Endothelial cell of umbilical vein (primary cell): ENCODE data around the gene MARCHF9. TPM values are rescaled to one million over a fixed set of nuclear protein-coding genes. Genes with fewer than 3 reads are reported as not detected.

Source experiments
- BruUV-seq: library from RNA; stranded (reverse); fragments of 400-500 nt; replicated peaks from 2 replicates; lab custom pipeline; 2021; lab: Mats Ljungman, UMichigan
- CTCF ChIA-PET: fragments of 300-600, 350-600 bp; sonication (Branson Sonifier 250); formaldehyde crosslinking; loops from one replicate; lab custom pipeline; 2021; ENCODE audit warnings: antibody characterized with exemption, inconsistent platforms; lab: Charles Lee
- POLR2A ChIA-PET: fragments of 300-600, 350-600 bp; sonication (Branson Sonifier 250); formaldehyde crosslinking; loops from one replicate; lab custom pipeline; 2021; ENCODE audit warnings: antibody characterized with exemption, inconsistent platforms; lab: Charles Lee
- DNase-seq: peaks from one replicate; pipeline ENCODE4 v3.0.0-alpha.2; 2011; ENCODE audit warnings: low read depth, low spot score
- FAIRE-seq: peaks from 2 replicates; lab custom pipeline; 2011; peaks lifted over from hg19 to GRCh38; lab: Jason Lieb, UNC
- H2AFZ ChIP-seq: 2 replicates; pipeline ENCODE4 v1.6.0; 2012; ENCODE audit warnings: low read depth, low read length, control low read depth, inconsistent platforms
- H3K27ac ChIP-seq: 2 replicates; pipeline ENCODE4 v1.5.1; 2011; ENCODE audit warnings: low read depth, mild to moderate bottlenecking, control low read depth, low read length, moderate library complexity; ENCODE audit not compliant: insufficient read depth
- H3K27me3 ChIP-seq, 2 experiments: 2 replicates each; pipeline versions ENCODE4 v1.6.0 to v1.6.1; 2011; ENCODE audit warnings: low read length in 2 of 2, mixed read lengths in 1 of 2; ENCODE audit not compliant: control insufficient read depth in 2 of 2, insufficient read depth in 2 of 2
- H3K36me3 ChIP-seq, 2 experiments: 2 replicates in 1 of 2; 3 replicates in 1 of 2; pipeline ENCODE4 v1.5.1; 2011; ENCODE audit warnings: low read length in 2 of 2, mild to moderate bottlenecking in 1 of 2, moderate library complexity in 1 of 2; ENCODE audit not compliant: control insufficient read depth in 2 of 2, insufficient read depth in 2 of 2; ENCODE audit errors: extremely low read depth in 1 of 2
- H3K4me1 ChIP-seq: 3 replicates; pipeline ENCODE4 v1.5.1; 2011; ENCODE audit warnings: mild to moderate bottlenecking, low read length; ENCODE audit not compliant: control insufficient read depth, insufficient read depth; ENCODE audit errors: extremely low read depth
- H3K4me2 ChIP-seq: 2 replicates; pipeline ENCODE4 v1.6.1; 2011; ENCODE audit warnings: low read length, control low read depth, mixed read lengths; ENCODE audit not compliant: insufficient read depth
- H3K4me3 ChIP-seq, 3 experiments: fragments of 200-600 bp in 1 of 3; sonication (generic), shearing (Covaris generic) in 1 of 3; replicated peaks in 1 of 3; 2 replicates each; pipeline ENCODE4 v1.5.1; 2011 to 2016; ENCODE audit warnings: control low read depth in 3 of 3, low read length in 3 of 3, mild to moderate bottlenecking in 2 of 3, inconsistent platforms in 1 of 3, low read depth in 1 of 3, moderate library complexity in 1 of 3; ENCODE audit not compliant: insufficient read depth in 1 of 3
- H3K79me2 ChIP-seq: 2 replicates; pipeline ENCODE4 v1.6.0; 2012; ENCODE audit warnings: low read length, inconsistent platforms; ENCODE audit not compliant: control insufficient read depth, insufficient read depth
- H3K9ac ChIP-seq: replicated peaks from 2 replicates; pipeline ENCODE3; 2011; ENCODE audit warnings: low read length, control low read depth; ENCODE audit not compliant: insufficient read depth; ENCODE audit errors: extremely low read depth
- H3K9me1 ChIP-seq: replicated peaks from 3 replicates; pipeline ENCODE4 v1.6.0; 2011; ENCODE audit warnings: mild to moderate bottlenecking, low read length; ENCODE audit not compliant: control insufficient read depth, insufficient read depth; ENCODE audit errors: extremely low read depth
- H3K9me3 ChIP-seq: replicated peaks from 2 replicates; pipeline ENCODE4 v1.5.1; 2012; ENCODE audit warnings: low read length, inconsistent platforms; ENCODE audit not compliant: control insufficient read depth, insufficient read depth
- H4K20me1 ChIP-seq: replicated peaks from 2 replicates; pipeline ENCODE3; 2011; ENCODE audit warnings: mild to moderate bottlenecking, low read length; ENCODE audit not compliant: control insufficient read depth, insufficient read depth; ENCODE audit errors: extremely low read depth
- JUN ChIP-seq: IDR thresholded peaks from 2 replicates; pipeline ENCODE4 v1.6.1; 2011; ENCODE audit warnings: borderline replicate concordance, low read depth; ENCODE audit not compliant: insufficient read length, insufficient read depth
- MYC ChIP-seq: IDR thresholded peaks from one replicate; pipeline ENCODE4 v1.6.1; 2011; ENCODE audit warnings: mild to moderate bottlenecking, low read depth, low read length
- POLR2A ChIP-seq: IDR thresholded peaks from 2 replicates; pipeline ENCODE4 v1.6.1; 2012; ENCODE audit warnings: low read depth, mild to moderate bottlenecking, control low read depth, low read length
- POLR2AphosphoS5 ChIP-seq: IDR thresholded peaks from 2 replicates; pipeline ENCODE4 v1.6.1; 2012; ENCODE audit warnings: low read depth, mild to moderate bottlenecking, control low read depth, low read length, moderate library complexity; ENCODE audit not compliant: insufficient read depth
- dilution Hi-C: fragments of 300-500 bp; cut with MboI; formaldehyde crosslinking; loops from one replicate; pipeline ENCODE4 v1.15.0; 2019; ENCODE audit warnings: low sequenced_read_pairs; ENCODE audit not compliant: extremely low pct_ligation_motif_present
- intact Hi-C: fragments of 100-400 bp; cut with micrococcal nuclease; formaldehyde crosslinking; loops from one replicate; pipeline ENCODE4 v1.10.0; 2022
- polyA plus RNA-seq, 4 experiments: library from polyadenylated mRNA; depleted of rRNA in 3 of 4; stranded (reverse) in 3 of 4; unstranded in 1 of 4; fragments of >200 nt; gene quantifications; 2 replicates each; pipeline versions ENCODE4 v1.2.1 to v1.2.3, GENCODE V29; 2011 to 2012; ENCODE audit warnings: missing spikeins in 1 of 4
- total RNA-seq: library from RNA; stranded (reverse); gene quantifications from 2 replicates; pipeline ENCODE4 v1.2.3, GENCODE V29; 2021
- TF ChIP-seq, protein P1 (sequence below), 2 donors: IDR thresholded peaks; 1 replicate in 1 of 2; 2 replicates in 1 of 2; pipeline ENCODE4 v1.5.1; 2011; ENCODE audit warnings: low read length in 2 of 2, mild to moderate bottlenecking in 2 of 2, moderate library complexity in 2 of 2, control low read depth in 1 of 2, inconsistent platforms in 1 of 2, low read depth in 1 of 2; ENCODE audit not compliant: insufficient read depth in 1 of 2; ENCODE audit errors: extremely low read depth in 1 of 2
- TF ChIP-seq, protein P2 (sequence below): IDR thresholded peaks from 2 replicates; pipeline ENCODE4 v1.6.1; 2011; ENCODE audit not compliant: insufficient read depth, insufficient read length

The MARCHF9 gene
- total and polyA plus RNA-seq, 2 donors (not counting 3 experiments of a cell fraction or from before 2014, with no cell fraction given): 4.6 to 4.8 TPM

DNA sequence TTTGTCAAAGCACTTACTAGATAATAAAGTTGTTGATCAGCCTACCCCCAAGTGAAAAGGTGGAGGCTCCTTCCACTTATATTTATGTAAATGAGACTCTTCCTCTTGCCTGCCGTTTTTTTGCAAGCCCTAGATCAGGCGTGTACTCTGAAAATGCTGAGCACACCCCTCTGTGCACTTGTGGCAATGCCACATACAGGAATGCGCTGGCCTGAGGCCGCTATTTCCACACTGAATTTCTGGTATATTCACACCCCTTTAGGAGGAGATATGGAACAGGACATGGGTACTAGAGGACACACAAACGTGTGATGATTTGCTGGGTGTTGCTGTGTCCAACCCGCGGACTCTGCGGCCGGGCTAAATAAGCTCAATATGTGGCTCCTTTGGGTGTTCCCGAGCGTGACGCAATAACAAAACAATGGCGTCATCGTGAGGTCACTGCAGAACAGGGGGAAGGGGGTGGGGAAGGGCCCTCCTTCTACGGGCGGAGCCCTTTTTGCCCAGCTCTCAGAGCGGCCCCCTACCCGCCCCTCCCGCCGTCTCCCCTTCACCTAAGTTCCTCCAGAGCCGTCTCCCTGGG lies 10.6 kb upstream of the MARCHF9 start:
- Histone ChIP-seq H3K27ac (peak overlapping the region; percentile 68), H3K4me1 (peaks cover 10% of the 10 kb centered on the region), H3K9me1 (no peaks in the 10 kb centered on the region), H3K4me3 (peak overlapping the region; percentile 44 to 88 (median 75)), H3K9me3 (no peaks in the 10 kb centered on the region), H4K20me1 (no peaks in the 10 kb centered on the region), H3K79me2 (no peaks in the 10 kb centered on the region), H3K9ac (peak overlapping the region; percentile 88), H3K4me2 (peak overlapping the region; percentile 76), H3K36me3 (peaks cover 4 to 12% of the 10 kb centered on the region in 2 experiments), H3K27me3 (peaks cover 20 to 22% of the 10 kb centered on the region in 2 experiments), H2AFZ (peak overlapping the region; percentile 44)
- FAIRE-seq: no peak
- dilution Hi-C loops: no loop called here
- no peak for TF ChIP-seq JUN
- DNase-seq: no peak
- intact Hi-C loops: no loop called here
- ChIA-PET CTCF (interaction anchor here (1.3 to 2.6 kb wide), 5 partner anchors 9 to 18 kb away, joined by 5 to 20 read pairs (median 5); no protein-coding TSS in a partner anchor), POLR2A (interaction anchor here (0.5 to 1.2 kb wide), 3 partner anchors 28 to 199 kb away, joined by 3 to 8 read pairs (median 4); partner anchors contain the start of genes EEF1AKMT3 and METTL1)
- BruUV-seq: TSS peak; percentile 2

DNA sequence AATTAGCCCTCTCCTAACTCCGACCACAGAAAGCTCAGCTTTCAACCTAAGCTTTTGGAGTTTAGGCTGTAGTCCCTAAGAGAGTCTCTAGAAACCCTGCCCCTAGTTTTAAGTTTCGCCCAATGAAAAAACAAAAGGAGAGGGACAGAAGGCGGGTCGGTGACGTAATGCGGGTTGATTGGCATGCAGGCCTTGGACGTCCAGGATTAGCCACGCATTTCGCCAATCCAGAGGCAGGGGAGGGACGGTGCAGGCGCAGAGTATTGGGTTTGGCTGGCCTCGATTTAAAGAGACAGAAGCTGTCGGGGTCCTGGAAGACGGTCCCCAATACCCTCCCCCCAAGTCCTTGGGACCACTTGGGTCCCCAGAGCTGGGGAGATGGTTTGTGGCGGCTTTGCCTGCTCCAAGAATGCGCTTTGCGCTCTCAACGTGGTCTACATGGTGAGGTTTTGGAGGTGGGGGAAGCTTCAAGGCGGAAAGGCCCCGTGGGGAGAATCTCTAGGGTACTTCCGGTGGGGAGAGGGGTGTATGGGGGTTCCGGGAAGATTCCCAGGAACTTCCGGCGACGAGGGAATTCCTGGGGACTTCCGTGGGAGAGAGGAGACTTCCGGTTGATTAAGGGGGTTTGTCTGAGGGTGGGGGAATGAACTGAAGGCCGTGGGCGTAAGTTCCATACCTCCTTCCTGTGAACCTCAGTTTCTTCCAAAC lies 10.0 kb upstream of the MARCHF9 start, which contains the start of gene TSPAN31:
TSS of gene TSPAN31 (plus strand) at position 263 of the 708 bp plus-strand sequence. CDS start at position 379, 116 bp downstream.
- BruUV-seq: no TSS peak
- DNase-seq (peak; percentile 97), FAIRE-seq (peak; percentile 99)
- dilution Hi-C loops: no loop called here
- intact Hi-C loops: no loop called here
- Histone ChIP-seq H3K36me3 (peaks cover 4 to 14% of the 10 kb centered on the region in 2 experiments), H2AFZ (peak within 1 kb of the TSS; percentile 44), H3K4me3 (peak within 1 kb of the TSS; percentile 44 to 88 (median 75)), H3K27ac (peak within 1 kb of the TSS; percentile 68), H3K9me1 (no peaks in the 10 kb centered on the region), H3K4me1 (peaks cover 10% of the 10 kb centered on the region), H3K79me2 (no peaks in the 10 kb centered on the region), H4K20me1 (no peaks in the 10 kb centered on the region), H3K9me3 (no peaks in the 10 kb centered on the region), H3K9ac (peak within 1 kb of the TSS; percentile 88), H3K27me3 (peaks cover 14 to 16% of the 10 kb centered on the region in 2 experiments), H3K4me2 (peak within 1 kb of the TSS; percentile 76)
- POLR2A ChIA-PET: interaction anchor here (0.5 to 1.2 kb wide), 3 partner anchors 27 to 198 kb away, joined by 3 to 8 read pairs (median 4); partner anchors contain the start of genes EEF1AKMT3 and METTL1
- peak; percentile 70 for TF ChIP-seq JUN
- TF ChIP-seq POLR2AphosphoS5: peak; percentile 67
- peak; percentile 48 for TF ChIP-seq POLR2A
- TF ChIP-seq MYC: no peak
- TF ChIP-seq, protein P1, sequence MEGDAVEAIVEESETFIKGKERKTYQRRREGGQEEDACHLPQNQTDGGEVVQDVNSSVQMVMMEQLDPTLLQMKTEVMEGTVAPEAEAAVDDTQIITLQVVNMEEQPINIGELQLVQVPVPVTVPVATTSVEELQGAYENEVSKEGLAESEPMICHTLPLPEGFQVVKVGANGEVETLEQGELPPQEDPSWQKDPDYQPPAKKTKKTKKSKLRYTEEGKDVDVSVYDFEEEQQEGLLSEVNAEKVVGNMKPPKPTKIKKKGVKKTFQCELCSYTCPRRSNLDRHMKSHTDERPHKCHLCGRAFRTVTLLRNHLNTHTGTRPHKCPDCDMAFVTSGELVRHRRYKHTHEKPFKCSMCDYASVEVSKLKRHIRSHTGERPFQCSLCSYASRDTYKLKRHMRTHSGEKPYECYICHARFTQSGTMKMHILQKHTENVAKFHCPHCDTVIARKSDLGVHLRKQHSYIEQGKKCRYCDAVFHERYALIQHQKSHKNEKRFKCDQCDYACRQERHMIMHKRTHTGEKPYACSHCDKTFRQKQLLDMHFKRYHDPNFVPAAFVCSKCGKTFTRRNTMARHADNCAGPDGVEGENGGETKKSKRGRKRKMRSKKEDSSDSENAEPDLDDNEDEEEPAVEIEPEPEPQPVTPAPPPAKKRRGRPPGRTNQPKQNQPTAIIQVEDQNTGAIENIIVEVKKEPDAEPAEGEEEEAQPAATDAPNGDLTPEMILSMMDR (IDR thresholded peaks at IDR 0.05; ENCODE audit: extremely low read depth in 1 of 2, insufficient read depth in 1 of 2, low read depth in 1 of 2, low read length in 2 of 2): no peak
- TF ChIP-seq, protein P2, sequence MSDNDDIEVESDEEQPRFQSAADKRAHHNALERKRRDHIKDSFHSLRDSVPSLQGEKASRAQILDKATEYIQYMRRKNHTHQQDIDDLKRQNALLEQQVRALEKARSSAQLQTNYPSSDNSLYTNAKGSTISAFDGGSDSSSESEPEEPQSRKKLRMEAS: no peak
- CTCF ChIA-PET: interaction anchor here (1.3 to 2.6 kb wide), 5 partner anchors 9 to 19 kb away, joined by 5 to 20 read pairs (median 5); no protein-coding TSS in a partner anchor
